B cell (primary cell): Measurements from ENCODE around the gene KRTAP5-8. TPM values are rescaled to one million over a fixed set of nuclear protein-coding genes. Genes with fewer than 3 reads are reported as not detected.

Experiments used
- ATAC-seq: fragments of 200-7000 bp; cut with Tn5 transposase; one replicate; pipeline ENCODE4 v1.10.0; 2021; ENCODE audit warnings: low read depth, mild to moderate bottlenecking, moderate number of reproducible peaks, moderate library complexity
- CTCF ChIA-PET: fragments of 350-600 bp; sonication (Branson Sonifier 250); formaldehyde crosslinking; loops from one replicate; lab custom pipeline; 2021; ENCODE audit warnings: antibody characterized with exemption, inconsistent platforms; lab: Charles Lee
- POLR2A ChIA-PET: fragments of 350-600 bp; sonication (Branson Sonifier 250); formaldehyde crosslinking; loops from one replicate; lab custom pipeline; 2021; ENCODE audit warnings: antibody characterized with exemption; lab: Charles Lee
- DNase-seq: peaks from one replicate; pipeline ENCODE4 v3.0.0; 2013
- H2AFZ ChIP-seq: 2 replicates; pipeline ENCODE4 v1.6.1; 2012; ENCODE audit warnings: mild to moderate bottlenecking, low read depth, low read length; ENCODE audit not compliant: insufficient read depth, poor library complexity, severe bottlenecking
- H3K27ac ChIP-seq, 2 donors: 1 replicate in 1 of 2; 2 replicates in 1 of 2; pipeline ENCODE4 v1.5.1; 2012 to 2013; ENCODE audit warnings: low read length in 2 of 2, mild to moderate bottlenecking in 2 of 2, moderate library complexity in 1 of 2
- H3K27me3 ChIP-seq, 4 experiments: fragments of 200-600 bp in 1 of 4; sonication (generic) in 1 of 4; replicated peaks in 1 of 4; 1 replicate in 2 of 4; 2 replicates in 2 of 4; pipeline versions ENCODE4 v1.6.1 to v1.7.0; 2013 to 2016; ENCODE audit warnings: low read length in 3 of 4, mild to moderate bottlenecking in 2 of 4, mixed read lengths in 1 of 4, moderate library complexity in 1 of 4; ENCODE audit not compliant: insufficient read depth in 4 of 4, control insufficient read depth in 3 of 4; ENCODE audit errors: control extremely low read depth in 1 of 4
- H3K36me3 ChIP-seq, 2 experiments: replicated peaks in 1 of 2; 1 replicate in 1 of 2; 2 replicates in 1 of 2; pipeline versions ENCODE4 v1.6.1 to v1.7.1; 2013; ENCODE audit warnings: low read length in 1 of 2; ENCODE audit not compliant: insufficient read depth in 2 of 2, control insufficient read depth in 1 of 2; ENCODE audit errors: control extremely low read depth in 1 of 2, extremely low read depth in 1 of 2
- H3K4me1 ChIP-seq, 2 donors: fragments of 200-600 bp in 1 of 2; sonication (generic) in 1 of 2; 1 replicate in 1 of 2; 2 replicates in 1 of 2; pipeline versions ENCODE4 v1.5.1 to v1.6.1; 2013 to 2017; ENCODE audit warnings: low read length in 2 of 2; ENCODE audit not compliant: control insufficient read depth in 2 of 2, insufficient read depth in 2 of 2
- H3K4me2 ChIP-seq: replicated peaks from 2 replicates; pipeline ENCODE3; 2012; ENCODE audit warnings: mild to moderate bottlenecking, low read depth, low read length; ENCODE audit not compliant: poor library complexity, severe bottlenecking
- H3K4me3 ChIP-seq, 5 experiments: fragments of 200-600 bp in 1 of 5; sonication (generic) in 1 of 5; 1 replicate in 3 of 5; 2 replicates in 2 of 5; pipeline versions ENCODE4 v1.5.1 to v1.7.0; 2011 to 2016; ENCODE audit warnings: low read length in 4 of 5, mild to moderate bottlenecking in 4 of 5, low read depth in 2 of 5, control low read depth in 1 of 5, moderate library complexity in 1 of 5; ENCODE audit not compliant: insufficient read depth in 1 of 5; ENCODE audit errors: control extremely low read depth in 1 of 5, extremely low read depth in 1 of 5
- H3K79me2 ChIP-seq: fragments of 200-600 bp; sonication (generic); one replicate; pipeline ENCODE4 v1.6.0; 2016; ENCODE audit warnings: low read length; ENCODE audit not compliant: control insufficient read depth, insufficient read depth
- H3K9ac ChIP-seq: fragments of 200-600 bp; sonication (generic); 2 replicates; pipeline ENCODE4 v1.6.1; 2017; ENCODE audit warnings: mild to moderate bottlenecking, low read length, moderate library complexity
- H3K9me3 ChIP-seq, 3 donors: one replicate each; pipeline versions ENCODE4 v1.6.1 to v1.7.1; 2013; ENCODE audit warnings: low read length in 2 of 3; ENCODE audit not compliant: control insufficient read depth in 2 of 3, insufficient read depth in 1 of 3; ENCODE audit errors: control extremely low read depth in 1 of 3
- H4K20me1 ChIP-seq: 2 replicates; pipeline ENCODE4 v1.6.0; 2012; ENCODE audit warnings: mild to moderate bottlenecking, low read length; ENCODE audit not compliant: insufficient read depth, control insufficient read depth, poor library complexity, severe bottlenecking
- H3K27ac Mint-ChIP-seq: one replicate; pipeline ENCODE4 v1.8.0; 2021; ENCODE audit warnings: mixed read lengths
- H3K27me3 Mint-ChIP-seq: one replicate; pipeline ENCODE4 v1.8.0; 2021; ENCODE audit warnings: mixed read lengths
- H3K4me1 Mint-ChIP-seq: one replicate; pipeline ENCODE4 v1.8.0; 2021; ENCODE audit warnings: mixed read lengths
- H3K4me3 Mint-ChIP-seq: one replicate; pipeline ENCODE4 v1.8.0; 2021; ENCODE audit warnings: mixed read lengths
- H3K9me3 Mint-ChIP-seq: one replicate; pipeline ENCODE4 v1.8.0; 2022; ENCODE audit warnings: mixed read lengths; ENCODE audit not compliant: insufficient read depth
- CTCF ChIP-seq: fragments of 200-600 bp; IDR thresholded peaks from one replicate; pipeline ENCODE4 v1.8.0; 2022; ENCODE audit warnings: antibody characterized with exemption, mild to moderate bottlenecking
- EZH2 ChIP-seq: IDR thresholded peaks from 2 replicates; pipeline ENCODE4 v1.6.1; 2012; ENCODE audit warnings: borderline replicate concordance, low read depth, mild to moderate bottlenecking, moderate library complexity, low read length; ENCODE audit not compliant: insufficient read depth, poor library complexity, severe bottlenecking
- WGBS: methylation state at CpG from one replicate; pipeline ENCODE4 v1.1.5; 2013; ENCODE audit warnings: missing lambda C conversion rate; ENCODE audit not compliant: insufficient coverage; 5-methylcytosine and 5-hydroxymethylcytosine counted together
- intact Hi-C: fragments of 100-400 bp; cut with micrococcal nuclease; formaldehyde crosslinking; loops from one replicate; pipeline ENCODE4 v1.10.0; 2022
- polyA plus RNA-seq: library from polyadenylated mRNA; depleted of rRNA; stranded (reverse); fragments of >200 nt; gene quantifications from 2 replicates; pipeline ENCODE4 v1.2.3, GENCODE V29; 2012
- total RNA-seq, 2 donors: library from RNA; stranded (reverse); fragments of 120-200 nt in 1 of 2; gene quantifications; 1 replicate in 1 of 2; 2 replicates in 1 of 2; pipeline versions ENCODE4 v1.2.3 to v1.2.4, GENCODE V29; 2013 to 2022

The KRTAP5-8 gene
- total and polyA plus RNA-seq, 2 donors (not counting 1 experiment from before 2014, with no cell fraction given), result 0.10 to 0.49 TPM

DNA sequence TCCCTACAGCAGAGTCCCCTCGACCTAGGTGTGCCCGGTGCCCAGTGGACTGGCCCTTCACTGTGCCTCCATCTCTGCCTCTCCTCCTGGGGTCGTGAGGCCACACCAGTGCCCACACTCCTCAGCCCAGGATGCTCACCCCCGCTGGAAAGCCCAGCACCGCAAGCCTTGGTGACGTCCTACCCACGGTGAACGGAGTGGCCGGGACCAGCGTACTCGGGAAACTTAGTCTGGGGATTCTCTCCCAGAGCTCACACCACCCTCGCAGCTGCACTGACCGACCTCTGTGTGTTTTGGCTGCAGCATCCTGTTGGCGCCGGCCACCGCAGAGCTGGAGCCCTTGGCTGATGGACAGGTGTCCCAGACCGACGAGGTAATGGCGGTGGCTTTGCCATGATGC is 46.3 kb upstream of the KRTAP5-8 start:
- H3K27ac ChIP-seq, result no peak overlapping the region
- Mint-ChIP-seq H3K4me1 (no peaks in the 10 kb centered on the region), H3K27me3 (no peaks in the 10 kb centered on the region), H3K27ac (no peak overlapping the region), H3K9me3 (no peaks in the 10 kb centered on the region), H3K4me3 (no peak overlapping the region)
- no peaks in the 10 kb centered on the region for H3K9me3 ChIP-seq
- H3K4me1 ChIP-seq, result no peaks in the 10 kb centered on the region
- DNase-seq (no peak), ATAC-seq (no peak)
- no peak overlapping the region for H3K9ac ChIP-seq
- ChIA-PET POLR2A (no interaction called here), CTCF (no interaction called here)
- intact Hi-C loops, result no loop called here
- H3K79me2 ChIP-seq, result no peaks in the 10 kb centered on the region
- H3K4me2 ChIP-seq, result no peak overlapping the region
- H2AFZ ChIP-seq, result no peak overlapping the region
- TF ChIP-seq EZH2, result no peak
- H3K27me3 ChIP-seq, result no peaks in the 10 kb centered on the region
- H4K20me1 ChIP-seq, result peaks cover 4% of the 10 kb centered on the region
- peaks cover 0 to 58% of the 10 kb centered on the region in 2 experiments for H3K36me3 ChIP-seq
- no peak overlapping the region for H3K4me3 ChIP-seq
- WGBS, result 96% methylated on average over 19 of the region's 19 CpGs

GRCh38 chr11:71491940-71492339 is 45.9 kb upstream of the KRTAP5-8 start:
- no peaks in the 10 kb centered on the region for H3K27me3 Mint-ChIP-seq

More at GRCh38 chr11:71491940-71492339, 45.9 kb upstream of the KRTAP5-8 start:
- TF ChIP-seq CTCF, result no peak
- no peak for TF ChIP-seq EZH2
- CTCF ChIA-PET, result no interaction called here
- no peak overlapping the region for H3K27ac Mint-ChIP-seq
- no peak for DNase-seq
- Histone ChIP-seq H3K4me2 (no peak overlapping the region), H3K9ac (no peak overlapping the region), H3K79me2 (no peaks in the 10 kb centered on the region), H3K9me3 (no peaks in the 10 kb centered on the region), H2AFZ (no peak overlapping the region), H3K36me3 (peaks cover 0 to 62% of the 10 kb centered on the region in 2 experiments), H3K27me3 (no peaks in the 10 kb centered on the region), H4K20me1 (peaks cover 5% of the 10 kb centered on the region), H3K27ac (no peak overlapping the region), H3K4me3 (no peak overlapping the region), H3K4me1 (no peaks in the 10 kb centered on the region)
- WGBS, result 93% methylated on average over 3 of the region's 9 CpGs
- no peaks in the 10 kb centered on the region for H3K4me1 Mint-ChIP-seq
- POLR2A ChIA-PET, result no interaction called here
- no peak for ATAC-seq
- intact Hi-C loops, result no loop called here
- no peaks in the 10 kb centered on the region for H3K9me3 Mint-ChIP-seq
- H3K4me3 Mint-ChIP-seq, result no peak overlapping the region
